NOMO-1 (cell line): Measurements from ENCODE around the gene POLD3.

Experiments used
- DNase-seq, 2 experiments: peaks; one replicate each; lab custom pipeline; 2025; ENCODE audit not compliant: unreplicated experiment in 2 of 2; lab: John Stamatoyannopoulos, UW

POLD3 gene

GRCh38 chr11:74672332-74672955 is 80.1 kb downstream of the POLD3 start:
- no peak for DNase-seq

GRCh38 chr11:74672956-74673692 is 80.7 kb downstream of the POLD3 start:
- no peak for DNase-seq

- no peak for DNase-seq
Measured at GRCh38 chr11:74673693-74674360, 81.4 kb downstream of the POLD3 start.

GRCh38 chr11:74675761-74676160 is 83.4 kb downstream of the POLD3 start:
- no peak for DNase-seq

GRCh38 chr11:74676596-74676995 is 84.2 kb downstream of the POLD3 start:
- DNase-seq, result no peak

- DNase-seq, result no peak
Measured at GRCh38 chr11:74677131-74677530, 84.7 kb downstream of the POLD3 start.

- no peak for DNase-seq
Measured at GRCh38 chr11:74678041-74678440, 85.7 kb downstream of the POLD3 start.

GRCh38 chr11:74678591-74679512 is 86.5 kb downstream of the POLD3 start:
- DNase-seq, result no peak

GRCh38 chr11:74679513-74679865 is 87.1 kb downstream of the POLD3 start:
- no peak for DNase-seq

GRCh38 chr11:74680035-74680671 is 87.8 kb downstream of the POLD3 start:
- DNase-seq, result no peak

GRCh38 chr11:74680703-74681531 is 88.5 kb downstream of the POLD3 start:
- DNase-seq, result no peak

- DNase-seq, result no peak
Measured at GRCh38 chr11:74681686-74682651, 89.6 kb downstream of the POLD3 start.

GRCh38 chr11:74682731-74683278 is 90.4 kb downstream of the POLD3 start:
- DNase-seq, result no peak

GRCh38 chr11:74683279-74683871 is 91.0 kb downstream of the POLD3 start:
- no peak for DNase-seq

GRCh38 chr11:74683941-74684481 is 91.6 kb downstream of the POLD3 start:
- DNase-seq, result no peak

- DNase-seq, result no peak
Measured at GRCh38 chr11:74684661-74685060, 92.3 kb downstream of the POLD3 start.

- no peak for DNase-seq
Measured at GRCh38 chr11:74685338-74685737, 93.0 kb downstream of the POLD3 start.

- DNase-seq, result no peak
Measured at GRCh38 chr11:74685905-74686304, 93.5 kb downstream of the POLD3 start.
